HEK293 (cell line): Measurements from ENCODE around the gene SLC33A1.

Source experiments
- CTCF ChIA-PET: fragments of 350-600 bp; formaldehyde crosslinking; extraction: SDS; loops from one replicate; lab custom pipeline; 2021; ENCODE audit warnings: antibody characterized with exemption; lab: Yijun Ruan, JAX
- POLR2A ChIA-PET: fragments of 300-600 bp; formaldehyde crosslinking; extraction: SDS; loops from one replicate; lab custom pipeline; 2020; ENCODE audit warnings: antibody characterized with exemption, inconsistent platforms; lab: Yijun Ruan, JAX
- H3K27ac ChIP-seq: fragments of 200-500 bp; sonication (Bioruptor generic); 2 replicates; pipeline ENCODE4 v1.5.1; 2014; ENCODE audit warnings: low read depth, low read length, control low read depth, inconsistent platforms; ENCODE audit errors: extremely low read depth
- H3K36me3 ChIP-seq, 2 experiments: fragments of 200-500 bp in 1 of 2; sonication (Bioruptor generic) in 1 of 2; 1 replicate in 1 of 2; 2 replicates in 1 of 2; pipeline ENCODE4 v1.5.1; 2014 to 2017; ENCODE audit warnings: inconsistent platforms in 2 of 2, low read length in 2 of 2; ENCODE audit not compliant: control insufficient read depth in 2 of 2, insufficient read depth in 1 of 2
- H3K4me1 ChIP-seq: fragments of 200-500 bp; sonication (Bioruptor generic); 2 replicates; pipeline ENCODE4 v1.5.1; 2014; ENCODE audit warnings: mild to moderate bottlenecking, low read length, inconsistent platforms; ENCODE audit not compliant: control insufficient read depth, insufficient read depth
- H3K4me3 ChIP-seq: 2 replicates; pipeline ENCODE4 v1.5.1; 2011; ENCODE audit warnings: low read depth, mild to moderate bottlenecking, control low read depth, low read length, moderate library complexity
- H3K9me3 ChIP-seq: fragments of 200-500 bp; sonication (Bioruptor generic); 2 replicates; pipeline ENCODE4 v1.5.1; 2014; ENCODE audit warnings: low read depth, low read length, inconsistent platforms; ENCODE audit not compliant: control insufficient read depth, insufficient read depth
- KLF16 ChIP-seq: fragments of 450-650 bp; formaldehyde crosslinking; IDR thresholded peaks from 2 replicates; pipeline ENCODE4 v1.5.1; 2017; ENCODE audit warnings: missing biosample characterization, missing genetic modification characterization
- KLF7 ChIP-seq: fragments of 450-650 bp; formaldehyde crosslinking; IDR thresholded peaks from 2 replicates; pipeline ENCODE4 v1.5.1; 2016; ENCODE audit warnings: missing biosample characterization, missing genetic modification characterization, borderline replicate concordance
- PATZ1 ChIP-seq: fragments of 450-650 bp; formaldehyde crosslinking; IDR thresholded peaks from 2 replicates; pipeline ENCODE4 v1.5.1; 2016; ENCODE audit warnings: missing biosample characterization, missing genetic modification characterization
- SP3 ChIP-seq: fragments of 450-650 bp; formaldehyde crosslinking; IDR thresholded peaks from 2 replicates; pipeline ENCODE4 v1.5.1; 2016; ENCODE audit warnings: missing biosample characterization, missing genetic modification characterization
- ZNF302 ChIP-seq: fragments of 450-650 bp; formaldehyde crosslinking; IDR thresholded peaks from 2 replicates; pipeline ENCODE4 v1.5.1; 2016; ENCODE audit warnings: missing biosample characterization, missing genetic modification characterization, low read depth
- ZNF362 ChIP-seq: fragments of 450-650 bp; formaldehyde crosslinking; IDR thresholded peaks from 2 replicates; pipeline ENCODE4 v1.5.1; 2016; ENCODE audit warnings: missing biosample characterization, missing genetic modification characterization
- ZNF404 ChIP-seq: fragments of 450-650 bp; formaldehyde crosslinking; IDR thresholded peaks from 2 replicates; pipeline ENCODE4 v1.5.1; 2017; ENCODE audit warnings: missing biosample characterization, missing genetic modification characterization
- ZNF518A ChIP-seq: fragments of 450-650 bp; formaldehyde crosslinking; conservative IDR thresholded peaks from 2 replicates; pipeline ENCODE4 v1.5.1; 2016; ENCODE audit warnings: low read depth, missing biosample characterization, missing genetic modification characterization
- ZNF596 ChIP-seq: fragments of 450-650 bp; IDR thresholded peaks from 2 replicates; pipeline ENCODE4 v1.5.0; 2018; ENCODE audit warnings: missing biosample characterization, mild to moderate bottlenecking, missing genetic modification characterization, moderate library complexity
- ZNF76 ChIP-seq: fragments of 450-650 bp; formaldehyde crosslinking; IDR thresholded peaks from 2 replicates; pipeline ENCODE4; 2016; ENCODE audit warnings: low read depth, missing biosample characterization, missing genetic modification characterization, borderline replicate concordance
- ZNF837 ChIP-seq: fragments of 450-650 bp; formaldehyde crosslinking; IDR thresholded peaks from 2 replicates; pipeline ENCODE4 v1.5.1; 2016; ENCODE audit warnings: missing biosample characterization, missing genetic modification characterization

The SLC33A1 gene

GRCh38 chr3:155772801-155773200 is 81.4 kb downstream of the SLC33A1 start (continued):
- TF ChIP-seq ZNF302 (tag by site-specific recombination) (no peak), SP3 (tag by site-specific recombination) (no peak), ZNF596 (tag by site-specific recombination) (no peak), KLF16 (tag by site-specific recombination) (no peak)

GRCh38 chr3:155771126-155771525 is 83.1 kb downstream of the SLC33A1 start:
- Histone ChIP-seq H3K36me3 (peaks cover 0 to 20% of the 10 kb centered on the region in 2 experiments; a peak in 2 of 3 replicates), H3K4me3 (no peak overlapping the region), H3K27ac (no peak overlapping the region), H3K4me1 (no peaks in the 10 kb centered on the region), H3K9me3 (no peaks in the 10 kb centered on the region)
- TF ChIP-seq ZNF404 (tag by site-specific recombination) (no peak), ZNF76 (tag by site-specific recombination) (no peak), ZNF518A (tag by site-specific recombination) (no peak), KLF7 (tag by site-specific recombination) (no peak), PATZ1 (tag by site-specific recombination) (no peak), ZNF362 (no peak), ZNF837 (tag by site-specific recombination) (no peak)
- POLR2A ChIA-PET: no interaction called here
- CTCF ChIA-PET: no interaction called here
